GM18499 (cell line): ENCODE measurements around the gene PTPRT.

Source experiments
- ATAC-seq: cut with Tn5 transposase; IDR thresholded peaks from one replicate; pipeline ENCODE4 v1.9.1; 2021; ENCODE audit warnings: moderate number of reproducible peaks; ENCODE audit not compliant: insufficient read depth, unreplicated experiment

Gene PTPRT

GRCh38 chr20:42594659-42595058 lies 595.0 kb downstream of the PTPRT start:
- ATAC-seq = no peak

GRCh38 chr20:42594011-42594410 lies 595.7 kb downstream of the PTPRT start:
- ATAC-seq = no peak

GRCh38 chr20:42589976-42590639 lies 599.6 kb downstream of the PTPRT start:
- no peak for ATAC-seq

GRCh38 chr20:42588847-42589246 lies 600.9 kb downstream of the PTPRT start:
- ATAC-seq = no peak

GRCh38 chr20:42587427-42587826 lies 602.3 kb downstream of the PTPRT start:
- no peak for ATAC-seq

GRCh38 chr20:42581311-42581710 lies 608.4 kb downstream of the PTPRT start:
- no peak for ATAC-seq

GRCh38 chr20:42576167-42576566 lies 613.5 kb downstream of the PTPRT start:
- no peak for ATAC-seq

GRCh38 chr20:42572320-42573016 lies 617.2 kb downstream of the PTPRT start:
- no peak for ATAC-seq

GRCh38 chr20:42567409-42567808 lies 622.3 kb downstream of the PTPRT start:
- no peak for ATAC-seq

- ATAC-seq = no peak
Measured at GRCh38 chr20:42565235-42565995, 624.3 kb downstream of the PTPRT start.

- ATAC-seq = no peak
Measured at GRCh38 chr20:42559665-42560064, 630.0 kb downstream of the PTPRT start.

GRCh38 chr20:42556575-42556974 lies 633.1 kb downstream of the PTPRT start:
- no peak for ATAC-seq

- ATAC-seq = no peak
Measured at GRCh38 chr20:42553374-42553773, 636.3 kb downstream of the PTPRT start.

GRCh38 chr20:42549496-42549895 lies 640.2 kb downstream of the PTPRT start:
- ATAC-seq = no peak

- no peak for ATAC-seq
Measured at GRCh38 chr20:42544926-42545325, 644.8 kb downstream of the PTPRT start.

GRCh38 chr20:42532831-42533230 lies 656.9 kb downstream of the PTPRT start:
- no peak for ATAC-seq

- ATAC-seq = no peak
Measured at GRCh38 chr20:42531508-42531961, 658.2 kb downstream of the PTPRT start.

- no peak for ATAC-seq
Measured at GRCh38 chr20:42530855-42531448, 658.8 kb downstream of the PTPRT start.

- ATAC-seq = no peak
Measured at GRCh38 chr20:42530191-42530590, 659.5 kb downstream of the PTPRT start.

GRCh38 chr20:42524058-42524457 lies 665.6 kb downstream of the PTPRT start:
- ATAC-seq = no peak

GRCh38 chr20:42516692-42517091 lies 673.0 kb downstream of the PTPRT start:
- no peak for ATAC-seq
